OCI-LY7 (cell line): ENCODE data around the gene C1orf167.

Source experiments
- CTCF ChIP-seq: fragments of 200-600 bp; sonication (generic); conservative IDR thresholded peaks from 2 replicates; pipeline ENCODE4 v1.5.1; 2014; ENCODE audit warnings: mild to moderate bottlenecking, antibody characterized with exemption, low read length, moderate library complexity, mixed read lengths
- EZH2phosphoT487 ChIP-seq: fragments of 200-600 bp; sonication (generic); IDR thresholded peaks from 2 replicates; pipeline ENCODE4 v1.6.1; 2018; ENCODE audit warnings: low read depth, borderline replicate concordance, mild to moderate bottlenecking, mixed run types, antibody characterized with exemption, low read length, moderate library complexity, mixed read lengths

- TF ChIP-seq CTCF (no peak), EZH2phosphoT487 (no peak)
Observed at GRCh38 chr1:11792106-11792505, 30.1 kb downstream of the C1orf167 start.
